HepG2 (cell line): ENCODE results near the gene PAXX. TPM values are rescaled to one million over a fixed set of nuclear protein-coding genes. Genes with fewer than 3 reads are reported as not detected.

Experiments
- ATAC-seq: fragments of 200-7000 bp; cut with Tn5 transposase; 3 replicates; pipeline ENCODE4 v1.9.1; 2020; ENCODE audit warnings: mild to moderate bottlenecking, moderate library complexity
- BruUV-seq: library from RNA; stranded (reverse); fragments of 400-500 nt; replicated peaks from 2 replicates; lab custom pipeline; 2021; lab: Mats Ljungman, UMichigan
- CTCF ChIA-PET: fragments of 300-600 bp; formaldehyde crosslinking; extraction: SDS; loops from one replicate; lab custom pipeline; 2021; ENCODE audit warnings: low total read pairs, inconsistent platforms, low intra/inter-chr PET ratio; lab: Yijun Ruan, JAX
- POLR2A ChIA-PET: fragments of 350-600 bp; sonication (Branson Sonifier 250); formaldehyde crosslinking; loops from one replicate; lab custom pipeline; 2020; ENCODE audit warnings: antibody characterized with exemption, inconsistent platforms; lab: Yijun Ruan, JAX
- DNase-seq: peaks from one replicate; pipeline ENCODE4 v3.0.0-alpha.2; 2015; ENCODE audit warnings: low spot score
- FAIRE-seq: peaks from 3 replicates; lab custom pipeline; 2011; peaks lifted over from hg19 to GRCh38; lab: Jason Lieb, UNC
- H2AFZ ChIP-seq: one replicate; pipeline ENCODE4 v1.6.1; 2011; ENCODE audit warnings: low read length, inconsistent platforms
- H3K27ac ChIP-seq: fragments of 300-600 bp; 3 replicates; pipeline ENCODE4 v1.8.0; 2011; ENCODE audit warnings: mixed run types, mild to moderate bottlenecking, mixed read lengths, low read length, inconsistent platforms; ENCODE audit not compliant: insufficient read depth; ENCODE audit errors: extremely low read length
- H3K27me3 ChIP-seq, 2 experiments: fragments of 200-600 bp in 1 of 2; 2 replicates in 1 of 2; 3 replicates in 1 of 2; pipeline versions ENCODE4 v1.6.0 to v1.8.0; 2011; ENCODE audit warnings: low read length in 2 of 2, mild to moderate bottlenecking in 2 of 2, moderate library complexity in 2 of 2, inconsistent platforms in 1 of 2; ENCODE audit not compliant: insufficient read depth in 2 of 2, control insufficient read depth in 1 of 2
- H3K36me3 ChIP-seq, 2 experiments: fragments of 200-600 bp in 1 of 2; replicated peaks in 1 of 2; 2 replicates in 1 of 2; 3 replicates in 1 of 2; pipeline versions ENCODE4 v1.5.1 to v1.8.0; 2011; ENCODE audit warnings: low read length in 2 of 2, inconsistent platforms in 1 of 2; ENCODE audit not compliant: insufficient read depth in 2 of 2, control insufficient read depth in 1 of 2
- H3K4me1 ChIP-seq: 2 replicates; pipeline ENCODE4 v1.5.1; 2012; ENCODE audit warnings: low read length, inconsistent platforms; ENCODE audit not compliant: insufficient read depth
- H3K4me2 ChIP-seq: 2 replicates; pipeline ENCODE4 v1.6.0; 2011; ENCODE audit warnings: low read depth, low read length, inconsistent platforms
- H3K4me3 ChIP-seq, 3 experiments: fragments of 200-600 bp in 1 of 3; sonication (generic), shearing (Covaris generic) in 1 of 3; replicated peaks in 1 of 3; 2 replicates each; pipeline ENCODE4 v1.5.1; 2011 to 2016; ENCODE audit warnings: low read length in 3 of 3, inconsistent platforms in 2 of 3, low read depth in 2 of 3, mild to moderate bottlenecking in 2 of 3, control low read depth in 1 of 3, mixed read lengths in 1 of 3; ENCODE audit not compliant: insufficient read depth in 1 of 3
- H3K79me2 ChIP-seq: one replicate; pipeline ENCODE4 v1.6.1; 2011; ENCODE audit warnings: low read length, inconsistent platforms; ENCODE audit not compliant: insufficient read depth
- H3K9ac ChIP-seq: 2 replicates; pipeline ENCODE4 v1.6.0; 2011; ENCODE audit warnings: mild to moderate bottlenecking, low read depth, low read length, inconsistent platforms; ENCODE audit not compliant: insufficient read depth
- H3K9me3 ChIP-seq: 2 replicates; pipeline ENCODE4 v1.5.1; 2012; ENCODE audit warnings: mild to moderate bottlenecking, low read length
- H4K20me1 ChIP-seq: 2 replicates; pipeline ENCODE4 v1.6.0; 2011; ENCODE audit warnings: inconsistent platforms, mild to moderate bottlenecking, low read length, moderate library complexity; ENCODE audit not compliant: insufficient read depth
- ATF7 ChIP-seq, 2 experiments: fragments of 450-650 bp in 1 of 2; sonication (generic) in 1 of 2; formaldehyde crosslinking in 1 of 2; IDR thresholded peaks; 2 replicates each; pipeline versions ENCODE4 v1.4.0 to v1.6.1; 2016 to 2020; ENCODE audit warnings: antibody characterized with exemption in 1 of 2, mild to moderate bottlenecking in 1 of 2, missing genetic modification reagents in 1 of 2
- BRD4 ChIP-seq: sonication (generic); formaldehyde crosslinking; IDR thresholded peaks from 2 replicates; pipeline ENCODE4 v1.4.0; 2020; ENCODE audit warnings: missing genetic modification reagents
- ETS1 ChIP-seq: sonication (generic); formaldehyde crosslinking; IDR thresholded peaks from 2 replicates; pipeline ENCODE4 v1.4.0; 2020; ENCODE audit warnings: missing genetic modification reagents
- GATAD1 ChIP-seq: IDR thresholded peaks from 2 replicates; pipeline ENCODE4 v1.6.1; 2016; ENCODE audit warnings: missing genetic modification reagents, missing compliant biosample characterization
- KDM6A ChIP-seq: IDR thresholded peaks from 2 replicates; pipeline ENCODE4 v1.6.1; 2016; ENCODE audit warnings: low read depth
- POLR2G ChIP-seq: fragments of 200-400 bp; formaldehyde crosslinking; IDR thresholded peaks from 2 replicates; pipeline ENCODE4 v1.6.1; 2018; ENCODE audit warnings: mild to moderate bottlenecking, low read depth, low read length, moderate library complexity
- TCF7 ChIP-seq: sonication (generic); IDR thresholded peaks from 2 replicates; pipeline ENCODE4 v1.6.1; 2016; ENCODE audit warnings: antibody characterized with exemption, low read depth
- ZKSCAN1 ChIP-seq: fragments of 150-350 bp; IDR thresholded peaks from 2 replicates; pipeline ENCODE4 v1.6.1; 2014; ENCODE audit warnings: low read length
- ZNF33A ChIP-seq: sonication (generic); formaldehyde crosslinking; IDR thresholded peaks from 2 replicates; pipeline ENCODE4 v1.5.1; 2020; ENCODE audit warnings: missing genetic modification reagents, mild to moderate bottlenecking, moderate library complexity, borderline replicate concordance
- ZNF501 ChIP-seq: sonication (generic); formaldehyde crosslinking; IDR thresholded peaks from 2 replicates; pipeline ENCODE4 v1.5.1; 2020; ENCODE audit warnings: mild to moderate bottlenecking, moderate library complexity, missing genetic modification reagents
- WGBS: methylation state at CpG from one replicate; pipeline ENCODE4 v1.1.6; 2017; ENCODE audit warnings: low lambda C conversion rate; 5-methylcytosine and 5-hydroxymethylcytosine counted together
- in situ Hi-C: cut with HindIII; loops from 2 replicates; pipeline ENCODE4 v1.10.0; 2017; ENCODE audit warnings: low pct_unique_long_range_greater_than_20kb; ENCODE audit not compliant: extremely low pct_ligation_motif_present
- intact Hi-C: fragments of 100-400 bp; cut with micrococcal nuclease; formaldehyde crosslinking; loops from one replicate; pipeline ENCODE4 v1.10.0; 2022; ENCODE audit not compliant: unreplicated experiment
- polyA plus RNA-seq, 8 experiments: library from polyadenylated mRNA; depleted of rRNA in 3 of 8; stranded (reverse) in 7 of 8; unstranded in 1 of 8; fragments of >200 nt; fragmentation: Illumina TruSeq in 4 of 8; extraction: Trizol in 4 of 8; gene quantifications; 2 replicates each; pipeline versions ENCODE4 v1.2.1 to v1.2.3, GENCODE V29; 2011 to 2016; ENCODE audit warnings: low read depth in 4 of 8, missing spikeins in 1 of 8, mixed read lengths in 1 of 8; ENCODE audit not compliant: insufficient read depth in 1 of 8
- total RNA-seq, 5 experiments: library from RNA; depleted of rRNA; stranded (reverse); fragments of >200 nt; fragmentation: Illumina TruSeq; extraction: Trizol; gene quantifications; 2 replicates each; pipeline ENCODE4 v1.2.3, GENCODE V29; 2016; ENCODE audit warnings: low read depth in 1 of 5
- TF ChIP-seq, protein P1 (sequence below): sonication (generic); formaldehyde crosslinking; IDR thresholded peaks from 2 replicates; pipeline ENCODE4 v1.4.0; 2020; ENCODE audit warnings: missing genetic modification reagents

The PAXX gene
- total and polyA plus RNA-seq, 2 of the 13 experiments (the other 11 are each of a cell fraction or from before 2014, with no cell fraction given), result 14.0 to 31.9 TPM

- H3K36me3 ChIP-seq, result peaks cover 1 to 2% of the 10 kb centered on the region in 2 experiments; a peak in 1 of 5 replicates
- H3K27me3 ChIP-seq, result no peaks in the 10 kb centered on the region
- 92% methylated on average over 14 of the region's 21 CpGs for WGBS
- H3K4me1 ChIP-seq, result no peaks in the 10 kb centered on the region
- H4K20me1 ChIP-seq, result no peaks in the 10 kb centered on the region
- FAIRE-seq, result no peak
- DNase-seq, result no peak
- ChIA-PET POLR2A (no interaction called here), CTCF (no interaction called here)
- H3K9ac ChIP-seq, result no peak overlapping the region
- H3K79me2 ChIP-seq, result no peaks in the 10 kb centered on the region
- no peak overlapping the region for H3K4me3 ChIP-seq
- intact Hi-C loops (no loop called here), in situ Hi-C loops (no loop called here)
- H3K9me3 ChIP-seq, result no peaks in the 10 kb centered on the region
- H3K27ac ChIP-seq, result no peak overlapping the region
- no peak for ATAC-seq
- H2AFZ ChIP-seq, result no peak overlapping the region
- TF ChIP-seq GATAD1 (CRISPR knock-in tag) (no peak), ZNF501 (CRISPR knock-in tag) (no peak), BRD4 (CRISPR knock-in tag) (no peak), KDM6A (CRISPR knock-in tag) (no peak), TCF7 (no peak), ZNF33A (CRISPR knock-in tag) (no peak), POLR2G (no peak), ATF7 (IDR thresholded peaks at IDR 0.05) (no peak), ATF7 (CRISPR knock-in tag; IDR thresholded peaks at IDR 0.05) (no peak), ZKSCAN1 (no peak), ETS1 (CRISPR knock-in tag) (no peak)
- TF ChIP-seq, protein P1, sequence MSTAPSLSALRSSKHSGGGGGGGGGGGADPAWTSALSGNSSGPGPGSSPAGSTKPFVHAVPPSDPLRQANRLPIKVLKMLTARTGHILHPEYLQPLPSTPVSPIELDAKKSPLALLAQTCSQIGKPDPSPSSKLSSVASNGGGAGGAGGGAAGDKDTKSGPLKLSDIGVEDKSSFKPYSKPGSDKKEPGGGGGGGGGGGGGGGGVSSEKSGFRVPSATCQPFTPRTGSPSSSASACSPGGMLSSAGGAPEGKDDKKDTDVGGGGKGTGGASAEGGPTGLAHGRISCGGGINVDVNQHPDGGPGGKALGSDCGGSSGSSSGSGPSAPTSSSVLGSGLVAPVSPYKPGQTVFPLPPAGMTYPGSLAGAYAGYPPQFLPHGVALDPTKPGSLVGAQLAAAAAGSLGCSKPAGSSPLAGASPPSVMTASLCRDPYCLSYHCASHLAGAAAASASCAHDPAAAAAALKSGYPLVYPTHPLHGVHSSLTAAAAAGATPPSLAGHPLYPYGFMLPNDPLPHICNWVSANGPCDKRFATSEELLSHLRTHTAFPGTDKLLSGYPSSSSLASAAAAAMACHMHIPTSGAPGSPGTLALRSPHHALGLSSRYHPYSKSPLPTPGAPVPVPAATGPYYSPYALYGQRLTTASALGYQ, result no peak
- no peak overlapping the region for H3K4me2 ChIP-seq
- BruUV-seq, result no TSS peak
Measured at GRCh38 chr9:137015976-137016375, 23.8 kb downstream of the PAXX start.
